ENCODE data around the gene NLGN1. TPM values are rescaled to one million over a fixed set of nuclear protein-coding genes. Genes with fewer than 3 reads are reported as not detected.

The NLGN1 gene
- total RNA-seq, 1 experiment from 2014 or later: 20.7 TPM

DNA sequence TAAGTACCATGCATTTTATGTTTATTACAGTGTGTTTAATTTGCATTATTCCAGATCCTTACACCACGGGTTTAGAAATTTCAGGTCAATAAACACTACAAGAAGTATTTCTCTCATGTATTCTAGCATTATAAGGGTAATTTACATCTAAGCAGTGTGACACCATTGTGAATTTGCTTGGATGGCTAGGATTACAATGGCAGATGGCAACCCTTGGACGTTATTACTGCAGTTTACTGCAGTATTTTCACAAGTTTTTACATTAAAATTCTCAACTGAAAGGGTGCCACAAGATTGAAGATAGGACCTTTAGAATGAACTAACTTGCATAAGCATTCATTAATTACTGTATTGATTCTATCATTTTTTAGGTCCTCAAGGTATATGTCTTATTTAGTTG lies 538.8 kb downstream of the NLGN1 start:
- no peak overlapping the region for H3K4me3 ChIP-seq
- no peaks in the 10 kb centered on the region for H3K27me3 ChIP-seq
- H3K4me1 ChIP-seq: no peaks in the 10 kb centered on the region
- no peaks in the 10 kb centered on the region for H3K36me3 ChIP-seq
- no peaks in the 10 kb centered on the region for H3K9me3 ChIP-seq (replicated peaks)
- no peak for DNase-seq
- no peak overlapping the region for H3K27ac ChIP-seq

- no peak overlapping the region for H3K4me3 ChIP-seq
- no peaks in the 10 kb centered on the region for H3K9me3 ChIP-seq (replicated peaks)
- no peak overlapping the region for H3K27ac ChIP-seq
- no peaks in the 10 kb centered on the region for H3K27me3 ChIP-seq
- DNase-seq: no peak
- no peaks in the 10 kb centered on the region for H3K4me1 ChIP-seq
- no peaks in the 10 kb centered on the region for H3K36me3 ChIP-seq
These were observed 540.6 kb downstream of the NLGN1 start for GRCh38 chr3:173938159-173938558.

GRCh38 chr3:173938616-173939015 lies 541.1 kb downstream of the NLGN1 start:
- Histone ChIP-seq H3K4me1 (no peaks in the 10 kb centered on the region), H3K27me3 (no peaks in the 10 kb centered on the region), H3K27ac (no peak overlapping the region), H3K9me3 (replicated peaks) (no peaks in the 10 kb centered on the region), H3K36me3 (no peaks in the 10 kb centered on the region), H3K4me3 (no peak overlapping the region)
- no peak for DNase-seq

DNA sequence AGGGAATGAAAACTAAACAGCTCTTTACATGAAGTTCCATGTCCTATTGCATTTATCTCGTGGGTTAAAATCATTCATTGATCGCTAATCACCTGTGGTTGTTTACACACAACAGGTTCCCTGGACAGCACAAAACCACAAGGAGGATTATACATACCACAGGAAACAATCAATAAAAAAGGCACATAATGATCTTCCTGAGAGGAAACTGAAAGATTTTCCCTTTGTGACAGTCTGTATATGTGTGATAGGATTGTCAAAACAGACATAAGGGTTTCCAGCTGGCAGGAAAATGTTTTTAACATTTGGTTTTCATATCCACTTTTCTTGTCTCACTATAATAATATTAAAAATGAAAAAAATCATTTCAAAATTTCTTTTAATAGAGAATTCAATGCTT lies 541.8 kb downstream of the NLGN1 start:
- Histone ChIP-seq H3K9me3 (replicated peaks) (no peaks in the 10 kb centered on the region), H3K4me3 (no peak overlapping the region), H3K27me3 (no peaks in the 10 kb centered on the region), H3K4me1 (no peaks in the 10 kb centered on the region), H3K36me3 (no peaks in the 10 kb centered on the region), H3K27ac (no peak overlapping the region)
- no peak for DNase-seq

- no peak overlapping the region for H3K27ac ChIP-seq
- no peaks in the 10 kb centered on the region for H3K4me1 ChIP-seq
- no peak for DNase-seq
- H3K4me3 ChIP-seq: no peak overlapping the region
- no peaks in the 10 kb centered on the region for H3K36me3 ChIP-seq
- H3K9me3 ChIP-seq (replicated peaks): no peaks in the 10 kb centered on the region
- no peaks in the 10 kb centered on the region for H3K27me3 ChIP-seq
These were observed 545.7 kb downstream of the NLGN1 start for GRCh38 chr3:173943264-173943663.

DNA sequence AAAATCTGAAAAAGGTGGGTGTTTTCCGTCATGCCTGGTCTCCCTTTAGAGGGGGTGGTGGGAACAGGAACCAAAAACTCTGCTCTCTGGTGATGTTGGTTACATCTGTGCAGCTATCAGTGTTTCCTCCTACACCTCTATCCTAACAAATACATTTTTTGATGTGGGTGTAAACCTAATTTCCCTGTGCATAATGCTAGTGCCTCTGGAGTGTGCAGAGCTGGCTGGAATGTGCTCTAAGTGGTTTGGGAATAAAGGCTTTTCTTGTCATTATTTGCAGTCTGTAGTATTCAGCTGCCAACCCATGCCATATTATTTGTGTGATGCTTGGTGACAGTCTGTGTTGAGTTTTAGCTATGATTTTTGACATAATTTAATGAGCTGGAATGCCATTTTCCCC lies 547.6 kb downstream of the NLGN1 start:
- no peak for DNase-seq
- Histone ChIP-seq H3K9me3 (replicated peaks) (no peaks in the 10 kb centered on the region), H3K4me1 (no peaks in the 10 kb centered on the region), H3K4me3 (no peak overlapping the region), H3K36me3 (no peaks in the 10 kb centered on the region), H3K27me3 (no peaks in the 10 kb centered on the region), H3K27ac (no peak overlapping the region)

- Histone ChIP-seq H3K27ac (no peak overlapping the region), H3K27me3 (no peaks in the 10 kb centered on the region), H3K4me3 (no peak overlapping the region), H3K4me1 (no peaks in the 10 kb centered on the region), H3K9me3 (replicated peaks) (no peaks in the 10 kb centered on the region), H3K36me3 (no peaks in the 10 kb centered on the region)
- no peak for DNase-seq
These were observed 548.3 kb downstream of the NLGN1 start for GRCh38 chr3:173945806-173946205.

DNA sequence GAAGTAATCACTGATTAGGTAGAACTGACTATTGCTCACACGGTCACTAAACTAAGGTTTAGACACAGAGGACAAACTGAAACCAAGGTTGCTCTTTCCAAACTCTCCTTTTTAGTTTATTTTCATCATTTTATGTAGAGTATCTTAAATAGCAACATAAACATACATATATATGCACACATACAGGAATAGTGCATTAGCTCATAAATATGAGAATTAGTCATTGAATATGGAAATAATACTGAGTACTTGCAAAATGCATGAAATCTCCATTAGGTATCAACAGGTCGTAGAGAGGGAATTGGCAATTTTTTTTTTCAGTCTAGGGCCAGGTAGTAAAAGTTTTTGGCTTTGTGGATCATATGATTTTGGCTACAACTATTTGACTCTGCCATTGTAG lies 557.1 kb downstream of the NLGN1 start:
- no peaks in the 10 kb centered on the region for H3K27me3 ChIP-seq
- no peaks in the 10 kb centered on the region for H3K36me3 ChIP-seq
- no peak overlapping the region for H3K27ac ChIP-seq
- H3K9me3 ChIP-seq (replicated peaks): no peaks in the 10 kb centered on the region
- no peak for DNase-seq
- H3K4me1 ChIP-seq: no peaks in the 10 kb centered on the region
- no peak overlapping the region for H3K4me3 ChIP-seq

- no peak overlapping the region for H3K27ac ChIP-seq
- H3K4me3 ChIP-seq: no peak overlapping the region
- no peaks in the 10 kb centered on the region for H3K27me3 ChIP-seq
- H3K36me3 ChIP-seq: no peaks in the 10 kb centered on the region
- H3K9me3 ChIP-seq (replicated peaks): no peaks in the 10 kb centered on the region
- H3K4me1 ChIP-seq: no peaks in the 10 kb centered on the region
- DNase-seq: no peak
These were observed 560.1 kb downstream of the NLGN1 start for GRCh38 chr3:173957646-173958045.

DNA sequence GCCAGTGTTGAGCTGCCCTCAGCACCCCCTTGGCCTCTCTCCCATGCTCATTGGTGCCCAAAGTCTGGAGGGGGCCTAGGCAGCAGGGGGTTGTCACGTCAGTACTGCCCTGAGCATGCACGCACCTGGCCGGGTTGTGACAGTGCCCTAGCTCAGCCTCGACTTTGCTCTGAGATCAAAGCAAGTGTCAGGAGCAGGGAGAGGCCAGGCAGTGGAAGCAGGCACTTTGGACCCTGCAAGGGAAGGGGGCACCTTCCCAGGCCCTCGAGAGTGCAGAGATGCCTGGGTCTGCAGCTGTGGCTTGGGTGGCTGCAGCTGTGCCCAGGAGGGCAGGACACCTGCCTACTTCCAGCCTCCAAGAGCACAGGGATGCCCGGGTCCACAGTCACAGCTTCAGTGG lies 561.3 kb downstream of the NLGN1 start:
- Histone ChIP-seq H3K36me3 (no peaks in the 10 kb centered on the region), H3K4me3 (no peak overlapping the region), H3K27ac (no peak overlapping the region), H3K9me3 (replicated peaks) (no peaks in the 10 kb centered on the region), H3K27me3 (no peaks in the 10 kb centered on the region), H3K4me1 (no peaks in the 10 kb centered on the region)
- no peak for DNase-seq

- Histone ChIP-seq H3K27me3 (no peaks in the 10 kb centered on the region), H3K36me3 (no peaks in the 10 kb centered on the region), H3K4me3 (no peak overlapping the region), H3K9me3 (replicated peaks) (no peaks in the 10 kb centered on the region), H3K27ac (no peak overlapping the region), H3K4me1 (no peaks in the 10 kb centered on the region)
- DNase-seq: no peak
These were observed 572.7 kb downstream of the NLGN1 start for GRCh38 chr3:173970281-173970680.

GRCh38 chr3:173976281-173976680 lies 578.7 kb downstream of the NLGN1 start:
- H3K9me3 ChIP-seq (replicated peaks): no peaks in the 10 kb centered on the region
- no peaks in the 10 kb centered on the region for H3K4me1 ChIP-seq
- no peak for DNase-seq
- no peaks in the 10 kb centered on the region for H3K27me3 ChIP-seq
- no peaks in the 10 kb centered on the region for H3K36me3 ChIP-seq
- no peak overlapping the region for H3K27ac ChIP-seq
- no peak overlapping the region for H3K4me3 ChIP-seq

DNA sequence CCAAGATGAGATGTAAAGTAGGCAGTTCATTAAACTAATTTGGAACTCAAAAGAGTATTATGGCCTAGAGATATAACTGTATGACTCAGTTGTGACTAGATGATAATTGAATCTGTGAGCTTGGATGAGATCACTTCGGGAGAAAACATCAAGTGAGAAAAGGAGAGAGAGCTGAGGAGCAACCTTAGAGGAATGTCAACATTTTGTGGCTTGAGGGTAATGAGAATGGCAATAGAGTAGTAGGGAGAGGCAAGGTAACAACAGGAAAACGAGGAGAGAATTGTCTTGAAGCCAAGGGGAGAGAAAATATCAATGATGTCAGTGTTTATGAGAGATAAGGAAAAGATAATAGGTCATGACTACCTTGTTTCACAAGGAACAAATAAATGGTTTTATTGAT lies 580.2 kb downstream of the NLGN1 start:
- Histone ChIP-seq H3K9me3 (replicated peaks) (no peaks in the 10 kb centered on the region), H3K36me3 (no peaks in the 10 kb centered on the region), H3K27me3 (no peaks in the 10 kb centered on the region), H3K4me1 (no peaks in the 10 kb centered on the region), H3K27ac (no peak overlapping the region), H3K4me3 (no peak overlapping the region)
- DNase-seq: no peak

- Histone ChIP-seq H3K36me3 (no peaks in the 10 kb centered on the region), H3K4me3 (no peak overlapping the region), H3K9me3 (replicated peaks) (no peaks in the 10 kb centered on the region), H3K4me1 (no peaks in the 10 kb centered on the region), H3K27ac (no peak overlapping the region), H3K27me3 (no peaks in the 10 kb centered on the region)
- no peak for DNase-seq
These were observed 585.8 kb downstream of the NLGN1 start for GRCh38 chr3:173983343-173983742.

DNA sequence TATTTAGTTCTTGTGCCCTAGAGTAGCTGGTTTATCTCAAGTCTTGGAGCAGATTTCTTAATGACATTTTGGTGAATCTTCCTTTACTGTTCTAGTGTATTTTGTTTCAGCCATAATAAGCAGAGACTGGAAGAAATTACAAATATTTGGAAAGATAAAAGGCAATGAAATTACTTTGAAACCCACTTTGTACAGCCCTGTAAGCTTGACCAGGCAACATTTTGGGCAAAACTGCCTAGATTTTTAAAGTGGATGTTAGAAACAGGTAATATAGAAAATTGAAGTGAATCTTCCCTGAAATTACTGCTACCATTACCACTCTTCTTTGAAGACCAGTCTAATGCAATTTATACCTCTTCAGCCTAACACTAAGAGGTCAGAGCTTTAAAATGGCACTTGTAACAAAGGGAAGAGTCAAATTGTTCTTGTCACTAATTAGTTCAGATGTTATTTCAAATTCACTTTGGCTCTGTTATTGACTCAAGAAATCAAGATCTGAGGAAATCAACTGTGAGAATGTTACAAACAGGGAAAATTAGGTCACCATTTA lies 589.4 kb downstream of the NLGN1 start:
- Histone ChIP-seq H3K4me1 (no peaks in the 10 kb centered on the region), H3K27ac (no peak overlapping the region), H3K27me3 (no peaks in the 10 kb centered on the region), H3K4me3 (no peak overlapping the region), H3K9me3 (replicated peaks) (no peaks in the 10 kb centered on the region), H3K36me3 (no peaks in the 10 kb centered on the region)
- DNase-seq: no peak

- Histone ChIP-seq H3K36me3 (no peaks in the 10 kb centered on the region), H3K27ac (no peak overlapping the region), H3K9me3 (replicated peaks) (no peaks in the 10 kb centered on the region), H3K27me3 (no peaks in the 10 kb centered on the region), H3K4me3 (no peak overlapping the region), H3K4me1 (no peaks in the 10 kb centered on the region)
- DNase-seq: no peak
These were observed 591.4 kb downstream of the NLGN1 start for GRCh38 chr3:173988909-173989308.

Measured in SJCRH30 (cell line).